ENCODE results near the gene GATD1.
"Not testable (repeated sequence)": the region's sequence is repeated elsewhere in the genome, so short reads cannot be mapped to it uniquely, and the experiment has no call there.

- not testable (repeated sequence) for TF ChIP-seq POLR2A (IDR thresholded peaks at IDR 0.05)
- TF ChIP-seq, protein P1, sequence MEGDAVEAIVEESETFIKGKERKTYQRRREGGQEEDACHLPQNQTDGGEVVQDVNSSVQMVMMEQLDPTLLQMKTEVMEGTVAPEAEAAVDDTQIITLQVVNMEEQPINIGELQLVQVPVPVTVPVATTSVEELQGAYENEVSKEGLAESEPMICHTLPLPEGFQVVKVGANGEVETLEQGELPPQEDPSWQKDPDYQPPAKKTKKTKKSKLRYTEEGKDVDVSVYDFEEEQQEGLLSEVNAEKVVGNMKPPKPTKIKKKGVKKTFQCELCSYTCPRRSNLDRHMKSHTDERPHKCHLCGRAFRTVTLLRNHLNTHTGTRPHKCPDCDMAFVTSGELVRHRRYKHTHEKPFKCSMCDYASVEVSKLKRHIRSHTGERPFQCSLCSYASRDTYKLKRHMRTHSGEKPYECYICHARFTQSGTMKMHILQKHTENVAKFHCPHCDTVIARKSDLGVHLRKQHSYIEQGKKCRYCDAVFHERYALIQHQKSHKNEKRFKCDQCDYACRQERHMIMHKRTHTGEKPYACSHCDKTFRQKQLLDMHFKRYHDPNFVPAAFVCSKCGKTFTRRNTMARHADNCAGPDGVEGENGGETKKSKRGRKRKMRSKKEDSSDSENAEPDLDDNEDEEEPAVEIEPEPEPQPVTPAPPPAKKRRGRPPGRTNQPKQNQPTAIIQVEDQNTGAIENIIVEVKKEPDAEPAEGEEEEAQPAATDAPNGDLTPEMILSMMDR (IDR thresholded peaks at IDR 0.05) = not testable (repeated sequence)
Observed at GRCh38 chr11:737899-738298, 39.4 kb downstream of the GATD1 start.
